Measurements from ENCODE around the gene GTF2E1. TPM values are rescaled to one million over a fixed set of nuclear protein-coding genes. Genes with fewer than 3 reads are reported as not detected.

The GTF2E1 gene
- polyA plus RNA-seq, 1 donor (not counting 4 experiments of a cell fraction or from before 2014, with no cell fraction given): 14.8 TPM

DNA sequence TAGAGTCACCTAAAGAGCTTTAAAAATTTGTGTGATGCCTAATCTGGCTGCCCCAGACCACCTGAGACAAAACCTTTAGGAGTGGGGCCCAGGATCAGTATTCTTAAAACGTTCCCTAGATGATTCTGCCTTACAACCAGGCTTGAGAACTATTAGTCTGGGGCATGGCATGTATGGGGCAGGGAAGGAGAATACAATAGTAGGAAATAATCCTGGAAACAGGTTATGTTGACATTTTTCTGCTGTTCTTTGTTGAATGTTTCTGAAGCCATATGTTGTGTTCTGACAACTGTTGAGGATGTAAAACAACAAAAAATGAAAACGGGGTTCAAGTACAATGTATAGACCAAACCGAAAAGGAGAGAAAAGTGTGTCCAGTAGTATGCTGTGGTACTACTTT, 2.9 kb downstream of the GTF2E1 start:
- H3K36me3 ChIP-seq (ENCODE audit: control insufficient read depth in 2 of 2, extremely low read depth in 1 of 2, insufficient read depth in 2 of 2, low read length in 2 of 2): peaks cover 0 to 2% of the 10 kb centered on the region in 2 experiments
- H3K4me3 ChIP-seq (ENCODE audit: control insufficient read depth in 2 of 3, extremely low read depth in 1 of 3, insufficient read depth in 2 of 3, low read depth in 1 of 3, low read length in 3 of 3): no peak overlapping the region
- H4K20me1 ChIP-seq (ENCODE audit: control insufficient read depth, extremely low read depth, insufficient read depth, low read length): no peaks in the 10 kb centered on the region
- no peak overlapping the region for H2AFZ ChIP-seq (ENCODE audit: control insufficient read depth, low read length)
- peaks cover 9% of the 10 kb centered on the region for H3K4me1 ChIP-seq (ENCODE audit: control insufficient read depth, extremely low read depth, insufficient read depth, low read length)
- H3K4me2 ChIP-seq (ENCODE audit: control insufficient read depth, extremely low read depth, insufficient read depth, low read depth, low read length): no peak overlapping the region
- FAIRE-seq (no peak), DNase-seq (ENCODE audit: low read depth, low spot score) (no peak)
- no peaks in the 10 kb centered on the region for H3K9me1 ChIP-seq (ENCODE audit: control insufficient read depth, extremely low read depth, insufficient read depth, low read length)
- peaks cover 61% of the 10 kb centered on the region for H3K79me2 ChIP-seq (ENCODE audit: control insufficient read depth, insufficient read depth, low read length)
- H3K9ac ChIP-seq (ENCODE audit: control insufficient read depth, extremely low read depth, insufficient read depth, low read length): no peak overlapping the region
- H3K27me3 ChIP-seq (ENCODE audit: control insufficient read depth, extremely low read depth, insufficient read depth, low read length): no peaks in the 10 kb centered on the region
- dilution Hi-C loops (cut with MboI; ENCODE audit: extremely low pct_ligation_motif_present, low sequenced_read_pairs): no loop called here
- H3K27ac ChIP-seq (ENCODE audit: control insufficient read depth, insufficient read depth, low read length): no peak overlapping the region
- H3K9me3 ChIP-seq (ENCODE audit: control insufficient read depth, low read depth, low read length): no peaks in the 10 kb centered on the region
- TF ChIP-seq, protein P1, sequence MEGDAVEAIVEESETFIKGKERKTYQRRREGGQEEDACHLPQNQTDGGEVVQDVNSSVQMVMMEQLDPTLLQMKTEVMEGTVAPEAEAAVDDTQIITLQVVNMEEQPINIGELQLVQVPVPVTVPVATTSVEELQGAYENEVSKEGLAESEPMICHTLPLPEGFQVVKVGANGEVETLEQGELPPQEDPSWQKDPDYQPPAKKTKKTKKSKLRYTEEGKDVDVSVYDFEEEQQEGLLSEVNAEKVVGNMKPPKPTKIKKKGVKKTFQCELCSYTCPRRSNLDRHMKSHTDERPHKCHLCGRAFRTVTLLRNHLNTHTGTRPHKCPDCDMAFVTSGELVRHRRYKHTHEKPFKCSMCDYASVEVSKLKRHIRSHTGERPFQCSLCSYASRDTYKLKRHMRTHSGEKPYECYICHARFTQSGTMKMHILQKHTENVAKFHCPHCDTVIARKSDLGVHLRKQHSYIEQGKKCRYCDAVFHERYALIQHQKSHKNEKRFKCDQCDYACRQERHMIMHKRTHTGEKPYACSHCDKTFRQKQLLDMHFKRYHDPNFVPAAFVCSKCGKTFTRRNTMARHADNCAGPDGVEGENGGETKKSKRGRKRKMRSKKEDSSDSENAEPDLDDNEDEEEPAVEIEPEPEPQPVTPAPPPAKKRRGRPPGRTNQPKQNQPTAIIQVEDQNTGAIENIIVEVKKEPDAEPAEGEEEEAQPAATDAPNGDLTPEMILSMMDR (optimal IDR thresholded peaks at IDR 0.05 in 1 of 3, IDR thresholded peaks at IDR 0.05 in 1 of 3, conservative IDR thresholded peaks at IDR 0.05 in 1 of 3; ENCODE audit: extremely low read depth in 1 of 3, insufficient read depth in 2 of 3, low read length in 3 of 3): no peak
- TF ChIP-seq EZH2 (IDR thresholded peaks at IDR 0.05; ENCODE audit: low read length): no peak

DNA sequence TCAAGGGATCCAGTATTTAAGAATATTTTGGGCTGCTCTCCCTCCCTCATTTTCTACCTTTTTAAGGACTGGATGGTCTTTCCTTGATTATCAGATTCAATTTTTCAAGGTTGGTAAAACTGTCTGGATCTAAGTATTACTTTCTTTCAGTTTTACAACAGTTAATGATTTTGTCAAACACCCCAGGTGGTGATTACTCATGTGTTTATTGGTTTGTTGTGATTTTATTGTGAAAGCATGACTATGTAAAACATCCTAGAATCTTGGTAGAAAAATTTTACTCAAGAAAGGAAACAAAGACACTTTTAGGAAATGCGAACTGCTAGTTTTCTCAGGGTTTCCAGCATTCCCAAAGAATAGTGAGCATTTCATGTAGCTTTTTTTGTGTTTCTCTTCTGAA, 7.3 kb downstream of the GTF2E1 start:
- dilution Hi-C loops (cut with MboI; ENCODE audit: extremely low pct_ligation_motif_present, low sequenced_read_pairs): no loop called here
- Histone ChIP-seq H3K9me1 (ENCODE audit: control insufficient read depth, extremely low read depth, insufficient read depth, low read length) (no peaks in the 10 kb centered on the region), H4K20me1 (ENCODE audit: control insufficient read depth, extremely low read depth, insufficient read depth, low read length) (no peaks in the 10 kb centered on the region), H3K27ac (ENCODE audit: control insufficient read depth, insufficient read depth, low read length) (no peak overlapping the region), H3K9me3 (ENCODE audit: control insufficient read depth, low read depth, low read length) (no peaks in the 10 kb centered on the region), H3K4me1 (ENCODE audit: control insufficient read depth, extremely low read depth, insufficient read depth, low read length) (no peaks in the 10 kb centered on the region), H3K9ac (ENCODE audit: control insufficient read depth, extremely low read depth, insufficient read depth, low read length) (no peak overlapping the region), H2AFZ (ENCODE audit: control insufficient read depth, low read length) (no peak overlapping the region), H3K4me3 (ENCODE audit: control insufficient read depth in 2 of 3, extremely low read depth in 1 of 3, insufficient read depth in 2 of 3, low read depth in 1 of 3, low read length in 3 of 3) (no peak overlapping the region), H3K4me2 (ENCODE audit: control insufficient read depth, extremely low read depth, insufficient read depth, low read depth, low read length) (no peak overlapping the region), H3K36me3 (ENCODE audit: control insufficient read depth in 2 of 2, extremely low read depth in 1 of 2, insufficient read depth in 2 of 2, low read length in 2 of 2) (peaks cover 3 to 5% of the 10 kb centered on the region in 2 experiments), H3K79me2 (ENCODE audit: control insufficient read depth, insufficient read depth, low read length) (peaks cover 60% of the 10 kb centered on the region), H3K27me3 (ENCODE audit: control insufficient read depth, extremely low read depth, insufficient read depth, low read length) (no peaks in the 10 kb centered on the region)
- FAIRE-seq: no peak
- TF ChIP-seq, protein P1 (optimal IDR thresholded peaks at IDR 0.05 in 1 of 3, IDR thresholded peaks at IDR 0.05 in 1 of 3, conservative IDR thresholded peaks at IDR 0.05 in 1 of 3; ENCODE audit: extremely low read depth in 1 of 3, insufficient read depth in 2 of 3, low read length in 3 of 3): no peak
- TF ChIP-seq EZH2 (IDR thresholded peaks at IDR 0.05; ENCODE audit: low read length): no peak
- DNase-seq (ENCODE audit: low read depth, low spot score): no peak
